ENCODE results near the gene FKBP8. TPM values are rescaled to one million over a fixed set of nuclear protein-coding genes. Genes with fewer than 3 reads are reported as not detected.

Gene FKBP8
- total RNA-seq, 1 experiment from 2014 or later = 169 TPM

DNA sequence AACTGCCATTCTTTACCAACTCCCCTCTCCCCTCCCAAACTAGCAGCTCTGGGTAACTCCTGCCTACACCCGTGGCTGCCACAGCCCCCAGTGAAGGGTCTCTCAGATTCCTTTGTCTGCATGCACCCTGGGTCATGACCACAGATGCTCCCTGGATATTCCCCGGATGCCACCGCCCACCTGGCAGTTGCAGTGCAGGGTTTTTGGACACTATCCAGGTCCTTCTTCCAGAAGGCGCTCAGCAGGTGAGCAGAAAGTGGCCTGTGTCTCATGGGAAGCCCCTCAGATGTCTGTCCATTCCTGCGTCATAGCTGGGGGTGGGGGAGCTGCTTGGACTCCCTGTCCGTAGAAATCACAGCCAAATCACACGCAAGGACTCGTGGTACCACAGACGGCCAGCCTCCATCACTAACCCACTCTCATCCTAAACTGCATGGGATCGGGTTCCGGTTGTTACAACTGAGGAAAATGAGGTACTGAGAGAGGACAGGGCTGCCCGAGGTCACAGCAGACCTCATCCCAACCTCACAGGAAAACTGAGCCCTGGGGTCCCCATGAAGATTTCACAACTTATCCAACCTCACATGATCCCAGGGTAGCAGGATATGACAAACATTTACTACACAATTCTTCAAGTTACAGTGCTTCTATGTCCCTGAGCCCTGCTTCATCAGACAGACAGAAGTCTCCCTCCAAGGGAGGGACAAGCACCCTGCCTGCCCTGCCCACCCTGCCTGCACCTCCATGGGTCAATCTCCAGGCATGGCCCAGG, 60.1 kb downstream of the FKBP8 start:
- no peak for DNase-seq (ENCODE audit: low read depth)

Other genes with a start within 250 kb of the FKBP8 start
- gene LSM4, start 220.5 kb downstream of the FKBP8 start, total RNA-seq (2014; rRNA removed; shearing (Covaris generic)) = 318 and 351 TPM in 2 replicates
- gene PGPEP1, start 203.0 kb downstream of the FKBP8 start, total RNA-seq (2014; rRNA removed; shearing (Covaris generic)) = 4.6 and 16.4 TPM in 2 replicates
- 5.1 and 7.3 TPM in 2 replicates for gene GDF15, start 157.4 kb downstream of the FKBP8 start, total RNA-seq (2014; rRNA removed; shearing (Covaris generic))
- not detected in 2 replicates for gene LRRC25, start 146.0 kb downstream of the FKBP8 start, total RNA-seq (2014; rRNA removed; shearing (Covaris generic))
- 57.4 and 73.6 TPM in 2 replicates for gene SSBP4, start 124.2 kb downstream of the FKBP8 start, total RNA-seq (2014; rRNA removed; shearing (Covaris generic))
- gene ISYNA1, start 105.4 kb downstream of the FKBP8 start, total RNA-seq (2014; rRNA removed; shearing (Covaris generic)) = 7.0 and 7.4 TPM in 2 replicates
- 12.8 and 14.2 TPM in 2 replicates for gene ELL, start 21.5 kb downstream of the FKBP8 start, total RNA-seq (2014; rRNA removed; shearing (Covaris generic))
- gene KXD1, start 14.3 kb upstream of the FKBP8 start, total RNA-seq (2014; rRNA removed; shearing (Covaris generic)) = 74.4 and 88.4 TPM in 2 replicates
- 1,164 and 1,229 TPM in 2 replicates for gene UBA52, start 28.3 kb upstream of the FKBP8 start, total RNA-seq (2014; rRNA removed; shearing (Covaris generic))
- 140 and 173 TPM in 2 replicates for gene REX1BD, start 45.2 kb upstream of the FKBP8 start, total RNA-seq (2014; rRNA removed; shearing (Covaris generic))
- gene CRLF1, start 63.2 kb upstream of the FKBP8 start, total RNA-seq (2014; rRNA removed; shearing (Covaris generic)) = 0.40 TPM in 1 of 2 replicates, not detected in the other
- 0.17 TPM in 1 of 2 replicates, not detected in the other for gene TMEM59L, start 69.3 kb upstream of the FKBP8 start, total RNA-seq (2014; rRNA removed; shearing (Covaris generic))
- 4.7 and 7.0 TPM in 2 replicates for gene KLHL26, start 93.5 kb upstream of the FKBP8 start, total RNA-seq (2014; rRNA removed; shearing (Covaris generic))
- 0.40 and 1.4 TPM in 2 replicates for gene CRTC1, start 140.1 kb upstream of the FKBP8 start, total RNA-seq (2014; rRNA removed; shearing (Covaris generic))
- not detected in 2 replicates for gene COMP, start 247.7 kb upstream of the FKBP8 start, total RNA-seq (2014; rRNA removed; shearing (Covaris generic))

Measured in Daoy (cell line).